DND-41 (cell line): ENCODE data around the gene DOCK4.

Experiments
- CTCF ChIP-seq: IDR thresholded peaks from 2 replicates; pipeline ENCODE4 v1.5.1; 2012; ENCODE audit warnings: borderline replicate concordance, low read length, moderate library complexity, mild to moderate bottlenecking; ENCODE audit not compliant: poor library complexity, severe bottlenecking; ENCODE audit errors: extremely low read depth
- EZH2 ChIP-seq: IDR thresholded peaks from 3 replicates; pipeline ENCODE4 v1.6.1; 2012; ENCODE audit warnings: borderline replicate concordance, low read depth, mild to moderate bottlenecking, moderate library complexity, low read length, inconsistent platforms; ENCODE audit not compliant: severe bottlenecking

- TF ChIP-seq CTCF (no peak), EZH2 (no peak)
Observed at GRCh38 chr7:112152186-112152585, 54.0 kb downstream of the DOCK4 start.
